Right atrium auricular region (tissue), 2 donors: ENCODE results near the gene WNK2. TPM values are rescaled to one million over a fixed set of nuclear protein-coding genes. Genes with fewer than 3 reads are reported as not detected.

Experiments used
- DNase-seq: peaks from one replicate; pipeline ENCODE4 v3.0.0-alpha.2; 2019; ENCODE audit warnings: low spot score
- H3K27ac ChIP-seq, 2 donors: fragments of 200-600 bp; sonication (generic); 1 replicate in 1 of 2; 2 replicates in 1 of 2; pipeline ENCODE4 v1.5.1; 2016 to 2019
- H3K27me3 ChIP-seq, 2 donors: fragments of 200-600 bp; sonication (generic); one replicate each; pipeline versions ENCODE4 v1.5.1 to v1.6.0; 2017 to 2019
- H3K36me3 ChIP-seq: fragments of 200-600 bp; sonication (generic); one replicate; pipeline ENCODE4 v1.5.1; 2016
- H3K4me1 ChIP-seq, 2 donors: fragments of 200-600 bp; sonication (generic); one replicate each; pipeline versions ENCODE4 v1.5.1 to v1.6.0; 2017 to 2019
- H3K4me3 ChIP-seq, 2 donors: fragments of 200-600 bp; sonication (generic); 1 replicate in 1 of 2; 2 replicates in 1 of 2; pipeline ENCODE4 v1.5.1; 2017 to 2019; ENCODE audit warnings: mild to moderate bottlenecking in 1 of 2, moderate library complexity in 1 of 2
- H3K9me3 ChIP-seq, 2 donors: fragments of 200-600 bp; sonication (generic); one replicate each; pipeline ENCODE4 v1.5.1; 2019
- CTCF ChIP-seq, 2 donors: fragments of 200-600 bp; sonication (generic); IDR thresholded peaks; one replicate each; pipeline ENCODE4 v1.5.1; 2019; ENCODE audit warnings: antibody characterized with exemption in 2 of 2
- total RNA-seq, 2 donors: library from RNA; depleted of rRNA; stranded (reverse); fragments of >200 nt; gene quantifications; one replicate each; pipeline ENCODE4 v1.1.0, GENCODE V29; 2016

WNK2 gene
- total RNA-seq, 2 donors from 2014 or later, result 61.4 to 132 TPM

GRCh38 chr9:93244101-93244500, 60.2 kb downstream of the WNK2 start:
- peaks cover 16% of the 10 kb centered on the region for H3K36me3 ChIP-seq
- no peaks in the 10 kb centered on the region for H3K27me3 ChIP-seq
- peaks cover 0 to 30% of the 10 kb centered on the region in 2 donors for H3K4me1 ChIP-seq
- no peak overlapping the region for H3K4me3 ChIP-seq
- TF ChIP-seq CTCF (IDR thresholded peaks at IDR 0.05), result no peak
- H3K9me3 ChIP-seq, result no peaks in the 10 kb centered on the region
- peak overlapping the region; percentile 22 to 59 for H3K27ac ChIP-seq
- DNase-seq, result no peak

- Histone ChIP-seq H3K4me1 (peaks cover 0 to 30% of the 10 kb centered on the region in 2 donors), H3K9me3 (no peaks in the 10 kb centered on the region), H3K27me3 (no peaks in the 10 kb centered on the region), H3K4me3 (no peak overlapping the region), H3K36me3 (peaks cover 9% of the 10 kb centered on the region), H3K27ac (peak overlapping the region; percentile 59 to 66)
- no peak for TF ChIP-seq CTCF (IDR thresholded peaks at IDR 0.05)
- no peak for DNase-seq
Observed at GRCh38 chr9:93244510-93245436, 60.8 kb downstream of the WNK2 start.

- Histone ChIP-seq H3K27me3 (no peaks in the 10 kb centered on the region), H3K27ac (peak overlapping the region; percentile 59 to 66), H3K4me1 (peaks cover 0 to 30% of the 10 kb centered on the region in 2 donors), H3K9me3 (no peaks in the 10 kb centered on the region), H3K4me3 (no peak overlapping the region), H3K36me3 (peaks cover 6% of the 10 kb centered on the region)
- TF ChIP-seq CTCF (IDR thresholded peaks at IDR 0.05), result no peak
- no peak for DNase-seq
Observed at GRCh38 chr9:93245437-93245970, 61.6 kb downstream of the WNK2 start.

GRCh38 chr9:93246111-93246510, 62.2 kb downstream of the WNK2 start:
- no peak overlapping the region for H3K4me3 ChIP-seq
- H3K4me1 ChIP-seq, result peaks cover 0 to 30% of the 10 kb centered on the region in 2 donors
- peak overlapping the region; percentile 59 to 66 for H3K27ac ChIP-seq
- H3K27me3 ChIP-seq, result no peaks in the 10 kb centered on the region
- no peaks in the 10 kb centered on the region for H3K9me3 ChIP-seq
- no peak for TF ChIP-seq CTCF (IDR thresholded peaks at IDR 0.05)
- no peak for DNase-seq
- peaks cover 6% of the 10 kb centered on the region for H3K36me3 ChIP-seq

- Histone ChIP-seq H3K9me3 (no peaks in the 10 kb centered on the region), H3K27ac (peak overlapping the region; percentile 59 to 66), H3K4me1 (peaks cover 0 to 30% of the 10 kb centered on the region in 2 donors), H3K27me3 (no peaks in the 10 kb centered on the region), H3K4me3 (no peak overlapping the region), H3K36me3 (peaks cover 6% of the 10 kb centered on the region)
- DNase-seq, result no peak
- no peak for TF ChIP-seq CTCF (IDR thresholded peaks at IDR 0.05)
Observed at GRCh38 chr9:93246526-93246925, 62.6 kb downstream of the WNK2 start.
